NB4 (cell line): ENCODE data around the gene IL1R2.

Experiments used
- CTCF ChIP-seq: IDR thresholded peaks from one replicate; pipeline ENCODE4 v1.5.1; 2012; ENCODE audit warnings: low read depth, low read length
- POLR2A ChIP-seq: IDR thresholded peaks from 2 replicates; pipeline ENCODE4 v1.6.1; 2011; ENCODE audit warnings: mild to moderate bottlenecking; ENCODE audit not compliant: insufficient read length; ENCODE audit errors: extremely low read depth
- TF ChIP-seq, protein P1 (sequence below): IDR thresholded peaks from 2 replicates; pipeline ENCODE4 v1.6.1; 2011; ENCODE audit warnings: low read depth, low read length

DNA sequence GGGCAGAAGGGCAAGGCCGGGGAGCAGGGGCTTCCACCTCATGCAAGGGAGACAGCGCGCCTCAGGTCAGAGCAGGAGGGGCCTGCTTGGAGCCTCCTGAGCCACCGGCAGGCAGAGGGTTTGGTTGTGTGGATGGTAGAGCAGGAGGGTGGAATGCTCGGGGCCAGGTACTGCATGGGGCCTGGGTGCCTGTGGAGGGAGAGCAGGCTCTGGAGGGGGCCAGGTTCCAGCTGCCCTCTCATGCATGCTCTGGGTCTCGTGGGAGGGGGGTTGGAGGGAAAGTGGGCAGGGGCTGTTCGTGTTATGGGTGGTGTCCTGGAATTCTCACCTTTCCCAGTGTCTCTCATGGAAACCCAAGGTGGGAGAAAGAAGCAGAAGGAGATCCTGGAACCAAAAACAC lies 3.2 kb upstream of the IL1R2 start:
- TF ChIP-seq POLR2A (no peak), CTCF (no peak)
- TF ChIP-seq, protein P1, sequence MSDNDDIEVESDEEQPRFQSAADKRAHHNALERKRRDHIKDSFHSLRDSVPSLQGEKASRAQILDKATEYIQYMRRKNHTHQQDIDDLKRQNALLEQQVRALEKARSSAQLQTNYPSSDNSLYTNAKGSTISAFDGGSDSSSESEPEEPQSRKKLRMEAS, result no peak
